Stomach (tissue), 9 donors: Measurements from ENCODE around the gene SLC13A3. TPM values are rescaled to one million over a fixed set of nuclear protein-coding genes. Genes with fewer than 3 reads are reported as not detected.

Experiments
- DNase-seq, 2 donors: peaks; one replicate each; pipeline versions ENCODE4 v3.0.0 to v3.0.0-alpha.2; 2013 to 2019
- H3K27ac ChIP-seq, 5 donors: fragments of 200-600 bp in 4 of 5; sonication (generic) in 4 of 5; one replicate each; pipeline ENCODE4 v1.5.1; 2013 to 2019; ENCODE audit warnings: mild to moderate bottlenecking in 1 of 5, moderate library complexity in 1 of 5
- H3K27me3 ChIP-seq, 3 donors: fragments of 200-600 bp; sonication (generic); one replicate each; pipeline ENCODE4 v1.5.1; 2017 to 2019; ENCODE audit warnings: mixed run types in 1 of 3
- H3K36me3 ChIP-seq, 4 donors: fragments of 200-600 bp; sonication (generic); 1 replicate in 3 of 4; 2 replicates in 1 of 4; pipeline ENCODE4 v1.5.1; 2016 to 2019
- H3K4me1 ChIP-seq, 4 donors: fragments of 200-600 bp; sonication (generic); one replicate each; pipeline ENCODE4 v1.5.1; 2016 to 2019
- H3K4me3 ChIP-seq, 4 donors: fragments of 200-600 bp; sonication (generic) in 3 of 4; one replicate each; pipeline ENCODE4 v1.5.1; 2016 to 2019; ENCODE audit warnings: mild to moderate bottlenecking in 1 of 4
- H3K9me3 ChIP-seq, 4 donors: fragments of 200-600 bp; sonication (generic); one replicate each; pipeline ENCODE4 v1.5.1; 2016 to 2019
- CTCF ChIP-seq, 7 experiments: fragments of 450-650 bp in 4 of 7; fragments of 200-600 bp in 3 of 7; sonication (generic) in 3 of 7; IDR thresholded peaks; one replicate each; pipeline ENCODE4 v1.5.1; 2016 to 2019; ENCODE audit warnings: antibody characterized with exemption in 7 of 7, control low read depth in 2 of 7, mild to moderate bottlenecking in 1 of 7
- EP300 ChIP-seq: sonication (generic); formaldehyde crosslinking; IDR thresholded peaks from one replicate; pipeline ENCODE4 v1.6.1; 2017; ENCODE audit warnings: antibody characterized with exemption
- POLR2A ChIP-seq, 4 donors: fragments of 450-650 bp; IDR thresholded peaks; one replicate each; pipeline ENCODE4 v1.6.1; 2016; ENCODE audit warnings: antibody characterized with exemption in 4 of 4, control low read depth in 2 of 4, mild to moderate bottlenecking in 1 of 4, moderate library complexity in 1 of 4
- POLR2AphosphoS5 ChIP-seq, 3 donors: sonication (generic); formaldehyde crosslinking; IDR thresholded peaks; one replicate each; pipeline ENCODE4 v1.6.1; 2016; ENCODE audit warnings: antibody characterized with exemption in 3 of 3
- WGBS, 5 donors: extraction: QIAGEN DNeasy Blood & Tissue Kit in 3 of 5; methylation state at CpG; one replicate each; pipeline versions ENCODE4 v1.1.5 to v1.1.7; 2013 to 2018; 5-methylcytosine and 5-hydroxymethylcytosine counted together
- intact Hi-C: fragments of 100-400 bp; cut with DNase I; formaldehyde crosslinking; loops from one replicate; pipeline ENCODE4 v1.15.1; 2023; ENCODE audit warnings: low total_unique reads
- polyA plus RNA-seq, 3 donors: library from polyadenylated mRNA; stranded (reverse); fragments of 200-250 nt; gene quantifications; one replicate each; pipeline ENCODE4 v1.2.3, GENCODE V29; 2013
- total RNA-seq, 5 donors: library from RNA; depleted of rRNA; stranded (reverse); fragments of >200 nt; gene quantifications; one replicate each; pipeline versions ENCODE4 v1.1.0 to v1.2.3, GENCODE V29; 2014 to 2016
- donor health status: healthy with polysubstance abuse.
- donor health status: Bipolar disorder and iron deficiency.
- donor health status: healthy.

SLC13A3 gene
- total and polyA plus RNA-seq, 8 donors = 0.61 to 6.6 (median 1.4) TPM; not detected in 2

DNA sequence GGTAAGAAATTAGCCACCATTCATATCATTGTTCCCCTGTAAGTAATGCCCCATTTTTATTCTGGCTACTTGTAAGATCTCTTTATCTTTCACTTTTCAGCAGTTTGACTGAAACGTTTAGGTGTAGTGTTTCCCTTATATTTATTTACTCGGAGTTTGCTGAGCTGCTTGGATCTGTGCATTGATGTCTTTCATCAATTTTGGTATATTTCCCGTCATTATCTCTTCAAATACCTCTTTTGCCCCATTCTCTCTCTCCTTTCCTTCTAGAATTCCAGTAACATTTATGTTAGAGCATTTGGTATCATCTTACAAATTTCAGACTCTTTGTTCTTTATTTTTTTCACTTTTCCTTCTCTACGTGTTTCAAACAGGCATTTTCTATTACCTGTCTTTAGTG is 9.2 kb upstream of the SLC13A3 start:
- peaks cover 0 to 5% (median 0%) of the 10 kb centered on the region in 4 donors for H3K36me3 ChIP-seq
- no peak overlapping the region for H3K4me3 ChIP-seq
- H3K4me1 ChIP-seq = no peaks in the 10 kb centered on the region
- TF ChIP-seq CTCF (IDR thresholded peaks at IDR 0.05) = no peak
- no peak for TF ChIP-seq POLR2A (IDR thresholded peaks at IDR 0.05)
- TF ChIP-seq EP300 = no peak
- TF ChIP-seq POLR2AphosphoS5 (IDR thresholded peaks at IDR 0.05) = no peak
- peaks cover 0 to 4% (median 0%) of the 10 kb centered on the region in 4 donors for H3K9me3 ChIP-seq
- intact Hi-C loops = no loop called here
- H3K27me3 ChIP-seq = no peaks in the 10 kb centered on the region
- no peak overlapping the region for H3K27ac ChIP-seq
- no peak for DNase-seq
- WGBS, 5 donors = 86 to 89% (median 88%) methylated on average over 4 of the region's 4 CpGs

- Histone ChIP-seq H3K4me1 (no peaks in the 10 kb centered on the region), H3K36me3 (peaks cover 0 to 5% (median 0%) of the 10 kb centered on the region in 4 donors), H3K27me3 (peaks cover 0 to 23% (median 0%) of the 10 kb centered on the region in 3 donors), H3K27ac (no peak overlapping the region), H3K9me3 (peaks cover 0 to 4% (median 0%) of the 10 kb centered on the region in 4 donors), H3K4me3 (no peak overlapping the region)
- TF ChIP-seq CTCF (IDR thresholded peaks at IDR 0.05) (no peak), POLR2A (IDR thresholded peaks at IDR 0.05) (no peak), POLR2AphosphoS5 (IDR thresholded peaks at IDR 0.05) (no peak), EP300 (no peak)
- DNase-seq = no peak
- intact Hi-C loops = no loop called here
- 82 to 87% (median 84%) methylated on average over 7 of the region's 7 CpGs for WGBS, 5 donors
These were observed 6.4 kb upstream of the SLC13A3 start for GRCh38 chr20:46657618-46658017.

DNA sequence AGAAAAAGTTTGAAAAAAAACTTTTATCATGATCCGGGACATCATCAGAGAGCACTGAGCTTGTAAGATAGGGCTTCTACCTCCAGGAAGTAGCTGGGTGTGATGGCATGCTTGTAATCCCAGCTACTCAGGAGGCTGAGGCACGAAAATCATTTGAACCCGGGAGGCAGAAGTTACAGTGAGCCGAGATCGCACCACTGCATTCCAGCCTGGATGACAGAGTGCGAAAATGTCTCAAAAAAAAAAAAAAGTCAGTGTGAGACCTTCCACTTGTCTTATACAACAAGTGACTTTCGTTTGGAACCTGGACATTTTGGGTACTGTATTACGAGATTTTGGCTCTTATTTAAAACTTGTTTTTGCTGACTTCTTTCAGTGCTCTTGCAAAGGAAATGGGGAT is 5.9 kb upstream of the SLC13A3 start:
- peaks cover 0 to 4% (median 0%) of the 10 kb centered on the region in 4 donors for H3K9me3 ChIP-seq
- no peak for DNase-seq
- no peaks in the 10 kb centered on the region for H3K4me1 ChIP-seq
- no peak overlapping the region for H3K27ac ChIP-seq
- intact Hi-C loops = no loop called here
- H3K4me3 ChIP-seq = no peak overlapping the region
- H3K27me3 ChIP-seq = peaks cover 0 to 28% (median 0%) of the 10 kb centered on the region in 3 donors
- TF ChIP-seq EP300 = no peak
- no peak for TF ChIP-seq CTCF (IDR thresholded peaks at IDR 0.05)
- no peak for TF ChIP-seq POLR2AphosphoS5 (IDR thresholded peaks at IDR 0.05)
- no peak for TF ChIP-seq POLR2A (IDR thresholded peaks at IDR 0.05)
- 91 to 94% (median 92%) methylated on average over 8 of the region's 8 CpGs for WGBS, 5 donors
- peaks cover 0 to 5% (median 0%) of the 10 kb centered on the region in 4 donors for H3K36me3 ChIP-seq

DNA sequence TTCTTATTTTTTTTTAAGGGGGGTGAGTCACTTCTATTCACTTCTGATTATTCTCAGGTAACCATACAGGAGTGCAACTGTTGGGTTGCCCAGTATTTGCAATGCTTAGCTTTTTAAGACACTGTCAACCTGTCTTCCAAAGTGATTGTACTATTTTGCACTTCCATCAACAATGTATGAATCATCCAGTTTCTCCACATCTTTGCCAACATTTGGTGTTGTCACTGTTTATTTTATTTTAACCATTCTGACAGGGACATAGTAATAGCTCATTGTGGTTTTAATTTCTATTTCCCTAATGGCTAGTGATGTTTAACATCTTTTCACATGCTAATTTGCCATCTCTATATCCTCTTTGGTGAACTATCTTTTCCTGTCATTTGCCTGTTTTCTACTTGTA is 1.4 kb upstream of the SLC13A3 start:
- no peak for DNase-seq
- H3K27ac ChIP-seq = no peak overlapping the region
- no peak overlapping the region for H3K4me3 ChIP-seq
- no peaks in the 10 kb centered on the region for H3K9me3 ChIP-seq
- no peaks in the 10 kb centered on the region for H3K36me3 ChIP-seq
- intact Hi-C loops = no loop called here
- peaks cover 0 to 45% (median 11%) of the 10 kb centered on the region in 3 donors for H3K27me3 ChIP-seq
- H3K4me1 ChIP-seq = peaks cover 0 to 9% (median 7%) of the 10 kb centered on the region in 4 donors
- TF ChIP-seq EP300 (no peak), POLR2A (IDR thresholded peaks at IDR 0.05) (no peak), POLR2AphosphoS5 (IDR thresholded peaks at IDR 0.05) (no peak), CTCF (IDR thresholded peaks at IDR 0.05) (no peak)
